Neural progenitor cell (in vitro differentiated cells): ENCODE measurements around the gene C6orf141. TPM values are rescaled to one million over a fixed set of nuclear protein-coding genes. Genes with fewer than 3 reads are reported as not detected.

ENCODE experiments used
- DNase-seq: peaks from one replicate; pipeline ENCODE4 v3.0.0-alpha.2; 2016; ENCODE audit warnings: low spot score
- H2AFZ ChIP-seq: fragments of 200-600 bp; sonication (generic); replicated peaks from 2 replicates; pipeline ENCODE4 v1.6.1; 2016; ENCODE audit warnings: antibody characterized with exemption
- H3F3A ChIP-seq: fragments of 200-600 bp; sonication (generic); 2 replicates; pipeline ENCODE4 v1.6.1; 2016; ENCODE audit warnings: antibody characterized with exemption, low read depth
- H3K27ac ChIP-seq: fragments of 200-600 bp; sonication (generic); 2 replicates; pipeline ENCODE4 v1.5.1; 2016; ENCODE audit warnings: mild to moderate bottlenecking
- H3K27me3 ChIP-seq: fragments of 200-600 bp; sonication (generic); 2 replicates; pipeline ENCODE4 v1.6.1; 2016; ENCODE audit warnings: mild to moderate bottlenecking, moderate library complexity
- H3K36me3 ChIP-seq: fragments of 200-600 bp; sonication (generic); 2 replicates; pipeline ENCODE4 v1.5.1; 2016
- H3K4me1 ChIP-seq: fragments of 200-600 bp; sonication (generic); 2 replicates; pipeline ENCODE4 v1.6.1; 2016; ENCODE audit warnings: mixed run types
- H3K4me2 ChIP-seq: fragments of 200-600 bp; sonication (generic); 2 replicates; pipeline ENCODE4 v1.6.1; 2016
- H3K4me3 ChIP-seq: fragments of 200-600 bp; sonication (generic); 2 replicates; pipeline ENCODE4 v1.5.1; 2016
- H3K79me2 ChIP-seq: fragments of 200-600 bp; sonication (generic); 2 replicates; pipeline ENCODE4 v1.6.1; 2016; ENCODE audit warnings: low read depth
- H3K9ac ChIP-seq: fragments of 200-600 bp; sonication (generic); 2 replicates; pipeline ENCODE4 v1.6.1; 2016
- H3K9me3 ChIP-seq: fragments of 200-600 bp; sonication (generic); 2 replicates; pipeline ENCODE4 v1.5.1; 2016; ENCODE audit warnings: low read depth
- H4K20me1 ChIP-seq: fragments of 200-600 bp; sonication (generic); 2 replicates; pipeline ENCODE4 v1.6.1; 2016; ENCODE audit warnings: low read depth
- H3K27ac Mint-ChIP-seq: 3 replicates; pipeline ENCODE4 v1.8.0; 2021; ENCODE audit warnings: mixed read lengths
- H3K27me3 Mint-ChIP-seq: 2 replicates; pipeline ENCODE4 v1.8.0; 2022; ENCODE audit warnings: low read depth, mild to moderate bottlenecking, inconsistent platforms, moderate library complexity, mixed read lengths; ENCODE audit not compliant: insufficient read depth
- H3K36me3 Mint-ChIP-seq: 3 replicates; pipeline ENCODE4 v1.8.0; 2021; ENCODE audit warnings: mixed read lengths
- H3K4me1 Mint-ChIP-seq: 3 replicates; pipeline ENCODE4 v1.8.0; 2021; ENCODE audit warnings: mixed read lengths
- H3K4me3 Mint-ChIP-seq: 3 replicates; pipeline ENCODE4 v1.8.0; 2021; ENCODE audit warnings: mild to moderate bottlenecking, moderate library complexity, mixed read lengths
- H3K9me3 Mint-ChIP-seq: 3 replicates; pipeline ENCODE4 v1.8.0; 2020; ENCODE audit warnings: mixed read lengths
- EZH2 ChIP-seq: fragments of 200-600 bp; sonication (generic); IDR thresholded peaks from 2 replicates; pipeline ENCODE4 v1.6.1; 2017; ENCODE audit warnings: antibody characterized with exemption, mild to moderate bottlenecking, moderate library complexity
- EZH2phosphoT487 ChIP-seq: fragments of 200-600 bp; sonication (generic); IDR thresholded peaks from 2 replicates; pipeline ENCODE4 v1.6.1; 2017; ENCODE audit warnings: antibody characterized with exemption
- total RNA-seq: library from RNA; depleted of rRNA; stranded (reverse); fragments of >200 nt; gene quantifications from 2 replicates; pipeline ENCODE4 v1.2.3, GENCODE V29; 2015; ENCODE audit warnings: low replicate concordance
- TF ChIP-seq, protein P1 (sequence below): fragments of 200-600 bp; sonication (generic); IDR thresholded peaks from 2 replicates; pipeline ENCODE4 v1.5.1; 2017; ENCODE audit warnings: antibody characterized with exemption, mild to moderate bottlenecking

C6orf141 gene
- total RNA-seq, 1 donor from 2014 or later: 87.2 TPM

DNA sequence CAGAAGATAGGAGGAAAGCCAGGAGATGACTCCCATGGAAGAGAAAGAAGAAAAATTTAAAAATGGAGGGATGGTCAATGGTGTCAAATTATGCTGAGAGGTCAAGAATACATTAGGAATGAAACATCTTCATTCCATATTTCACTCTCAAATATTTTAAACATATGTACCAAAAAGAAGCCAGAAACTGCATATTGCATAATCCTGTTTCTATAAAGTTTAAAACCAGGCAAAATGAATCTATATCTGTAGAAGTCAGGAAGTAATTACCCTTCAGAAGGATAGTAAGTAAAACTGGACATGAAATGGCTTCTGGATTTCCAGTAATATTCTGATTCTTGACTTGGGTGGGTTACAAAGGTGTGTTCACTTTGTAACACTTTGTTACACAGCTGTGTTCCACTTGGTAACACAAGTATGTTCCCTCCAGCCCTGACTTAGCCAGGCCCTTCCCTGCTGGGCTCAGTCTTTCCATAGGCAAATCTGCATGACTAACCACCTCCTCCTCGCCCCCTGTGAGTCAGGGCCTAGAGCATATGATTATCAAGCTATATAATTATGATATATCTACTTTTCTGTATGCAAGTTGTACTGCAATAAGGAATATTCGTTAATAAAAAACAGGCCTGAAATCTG is 20.2 kb upstream of the C6orf141 start:
- H3K9ac ChIP-seq: no peak overlapping the region
- no peaks in the 10 kb centered on the region for H3K36me3 ChIP-seq
- no peak overlapping the region for H3K4me3 ChIP-seq
- no peak overlapping the region for H3K27ac Mint-ChIP-seq
- no peaks in the 10 kb centered on the region for H3F3A ChIP-seq
- no peaks in the 10 kb centered on the region for H4K20me1 ChIP-seq
- H3K9me3 ChIP-seq: no peaks in the 10 kb centered on the region
- H3K4me2 ChIP-seq: no peak overlapping the region
- no peak for DNase-seq
- TF ChIP-seq EZH2phosphoT487 (no peak), EZH2 (no peak)
- TF ChIP-seq, protein P1, sequence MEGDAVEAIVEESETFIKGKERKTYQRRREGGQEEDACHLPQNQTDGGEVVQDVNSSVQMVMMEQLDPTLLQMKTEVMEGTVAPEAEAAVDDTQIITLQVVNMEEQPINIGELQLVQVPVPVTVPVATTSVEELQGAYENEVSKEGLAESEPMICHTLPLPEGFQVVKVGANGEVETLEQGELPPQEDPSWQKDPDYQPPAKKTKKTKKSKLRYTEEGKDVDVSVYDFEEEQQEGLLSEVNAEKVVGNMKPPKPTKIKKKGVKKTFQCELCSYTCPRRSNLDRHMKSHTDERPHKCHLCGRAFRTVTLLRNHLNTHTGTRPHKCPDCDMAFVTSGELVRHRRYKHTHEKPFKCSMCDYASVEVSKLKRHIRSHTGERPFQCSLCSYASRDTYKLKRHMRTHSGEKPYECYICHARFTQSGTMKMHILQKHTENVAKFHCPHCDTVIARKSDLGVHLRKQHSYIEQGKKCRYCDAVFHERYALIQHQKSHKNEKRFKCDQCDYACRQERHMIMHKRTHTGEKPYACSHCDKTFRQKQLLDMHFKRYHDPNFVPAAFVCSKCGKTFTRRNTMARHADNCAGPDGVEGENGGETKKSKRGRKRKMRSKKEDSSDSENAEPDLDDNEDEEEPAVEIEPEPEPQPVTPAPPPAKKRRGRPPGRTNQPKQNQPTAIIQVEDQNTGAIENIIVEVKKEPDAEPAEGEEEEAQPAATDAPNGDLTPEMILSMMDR: no peak
- no peaks in the 10 kb centered on the region for H3K27me3 ChIP-seq
- no peaks in the 10 kb centered on the region for H3K27me3 Mint-ChIP-seq
- H3K9me3 Mint-ChIP-seq: no peaks in the 10 kb centered on the region
- H3K27ac ChIP-seq: no peak overlapping the region
- no peaks in the 10 kb centered on the region for H3K36me3 Mint-ChIP-seq
- no peaks in the 10 kb centered on the region for H3K79me2 ChIP-seq
- no peaks in the 10 kb centered on the region for H3K4me1 ChIP-seq
- H2AFZ ChIP-seq: no peak overlapping the region
- no peak overlapping the region for H3K4me3 Mint-ChIP-seq
- H3K4me1 Mint-ChIP-seq: no peaks in the 10 kb centered on the region

DNA sequence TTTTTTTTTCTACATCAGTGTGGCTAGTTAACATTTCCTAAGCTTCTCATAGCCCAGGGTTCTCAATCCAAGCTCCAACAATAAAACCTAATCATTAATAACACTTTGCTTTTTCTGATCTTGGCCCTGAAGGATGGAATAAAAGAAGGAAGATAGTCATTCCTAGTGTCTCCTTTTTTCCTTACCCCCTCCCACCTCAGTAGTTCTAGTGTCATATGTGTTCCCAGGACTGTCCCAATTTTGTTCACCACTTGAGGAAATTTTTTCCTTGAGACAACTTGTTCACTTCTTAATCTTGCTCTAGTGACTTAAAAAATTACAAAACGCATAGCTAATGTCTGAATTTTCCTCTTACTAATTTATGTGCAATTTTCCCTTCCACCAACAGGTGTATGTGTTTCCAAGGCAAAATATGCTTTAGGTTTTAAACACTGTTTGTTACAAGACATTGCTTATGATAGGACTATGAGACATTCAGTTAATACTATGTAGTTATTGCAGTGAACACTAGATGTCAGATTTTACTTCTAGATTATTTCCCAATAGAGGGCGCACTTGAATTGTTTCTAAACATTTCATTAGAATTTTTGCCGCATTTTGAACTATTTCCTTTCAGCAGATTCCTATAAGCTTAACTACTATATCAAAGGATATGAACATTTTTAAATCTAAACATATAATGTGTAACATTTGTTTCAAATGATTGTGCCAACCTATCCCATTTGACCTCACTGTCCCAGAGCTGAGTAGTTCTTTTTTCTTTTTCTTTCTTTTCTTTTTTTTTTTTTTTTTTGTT is 18.5 kb upstream of the C6orf141 start:
- Mint-ChIP-seq H3K4me3 (no peak overlapping the region), H3K9me3 (no peaks in the 10 kb centered on the region), H3K27ac (no peak overlapping the region), H3K4me1 (no peaks in the 10 kb centered on the region), H3K27me3 (peaks cover 2% of the 10 kb centered on the region), H3K36me3 (no peaks in the 10 kb centered on the region)
- no peak overlapping the region for H3K9ac ChIP-seq
- peak; percentile 73 for DNase-seq
- H3F3A ChIP-seq: no peaks in the 10 kb centered on the region
- H3K27ac ChIP-seq: no peak overlapping the region
- no peaks in the 10 kb centered on the region for H3K27me3 ChIP-seq
- no peaks in the 10 kb centered on the region for H3K9me3 ChIP-seq
- H2AFZ ChIP-seq: peak overlapping the region; percentile 86
- H3K36me3 ChIP-seq: no peaks in the 10 kb centered on the region
- H3K4me3 ChIP-seq: no peak overlapping the region
- no peak overlapping the region for H3K4me2 ChIP-seq
- no peaks in the 10 kb centered on the region for H3K4me1 ChIP-seq
- no peak for TF ChIP-seq EZH2
- TF ChIP-seq, protein P1: peak; percentile 96
- H3K79me2 ChIP-seq: no peaks in the 10 kb centered on the region
- no peaks in the 10 kb centered on the region for H4K20me1 ChIP-seq

DNA sequence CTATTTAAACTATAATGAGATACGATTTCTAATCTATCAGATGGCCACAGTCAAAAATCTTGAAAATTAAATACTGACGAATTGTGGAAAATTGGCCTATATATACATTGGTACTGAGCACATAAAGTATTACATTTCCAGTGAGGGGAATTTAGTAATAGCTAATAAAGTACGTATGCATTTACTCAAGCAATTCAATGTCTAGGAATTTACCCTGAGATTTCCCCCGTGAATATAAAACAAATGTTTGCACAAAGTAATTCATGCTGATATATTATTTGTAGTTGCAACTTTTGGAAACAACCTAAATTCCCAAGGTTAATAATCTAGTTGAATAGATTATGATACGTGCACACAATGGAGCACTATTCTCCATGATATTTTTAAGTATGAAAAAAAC is 14.7 kb upstream of the C6orf141 start:
- no peaks in the 10 kb centered on the region for H3K79me2 ChIP-seq
- no peaks in the 10 kb centered on the region for H3F3A ChIP-seq
- H4K20me1 ChIP-seq: no peaks in the 10 kb centered on the region
- no peaks in the 10 kb centered on the region for H3K36me3 ChIP-seq
- peaks cover 2% of the 10 kb centered on the region for H3K27me3 Mint-ChIP-seq
- no peak overlapping the region for H2AFZ ChIP-seq
- H3K36me3 Mint-ChIP-seq: no peaks in the 10 kb centered on the region
- no peaks in the 10 kb centered on the region for H3K9me3 ChIP-seq
- H3K27me3 ChIP-seq: no peaks in the 10 kb centered on the region
- no peak overlapping the region for H3K4me3 ChIP-seq
- TF ChIP-seq, protein P1: no peak
- no peak for TF ChIP-seq EZH2
- TF ChIP-seq EZH2phosphoT487: no peak
- H3K4me2 ChIP-seq: no peak overlapping the region
- no peak for DNase-seq
- H3K9me3 Mint-ChIP-seq: no peaks in the 10 kb centered on the region
- H3K27ac Mint-ChIP-seq: no peak overlapping the region
- no peak overlapping the region for H3K9ac ChIP-seq
- H3K27ac ChIP-seq: no peak overlapping the region
- peaks cover 2% of the 10 kb centered on the region for H3K4me1 ChIP-seq
- no peaks in the 10 kb centered on the region for H3K4me1 Mint-ChIP-seq
- no peak overlapping the region for H3K4me3 Mint-ChIP-seq
